Upper lobe of right lung (tissue), 1 donor: ENCODE measurements around the gene MYLK. TPM values are rescaled to one million over a fixed set of nuclear protein-coding genes. Genes with fewer than 3 reads are reported as not detected.

Experiments
- ATAC-seq: fragments of 200-7000 bp; cut with Tn5 transposase; one replicate; pipeline ENCODE4 v1.9.1; 2020; ENCODE audit warnings: mild to moderate bottlenecking, moderate library complexity
- DNase-seq: peaks from one replicate; pipeline ENCODE4 v3.0.0-alpha.2; 2020
- H3K27ac ChIP-seq: fragments of 200-600 bp; one replicate; pipeline ENCODE4 v1.8.0; 2022
- H3K27me3 ChIP-seq: fragments of 200-600 bp; one replicate; pipeline ENCODE4 v1.8.0; 2022; ENCODE audit warnings: mild to moderate bottlenecking
- H3K36me3 ChIP-seq: fragments of 200-600 bp; one replicate; pipeline ENCODE4 v1.8.0; 2022
- H3K4me1 ChIP-seq: fragments of 200-600 bp; one replicate; pipeline ENCODE4 v1.8.0; 2022
- H3K4me3 ChIP-seq: fragments of 200-600 bp; one replicate; pipeline ENCODE4 v1.8.0; 2022; ENCODE audit warnings: mild to moderate bottlenecking
- H3K9me3 ChIP-seq: fragments of 200-600 bp; one replicate; pipeline ENCODE4 v1.8.0; 2022
- intact Hi-C: fragments of 100-400 bp; cut with DNase I; formaldehyde crosslinking; loops from one replicate; pipeline ENCODE4 v1.11.0; 2022
- total RNA-seq: library from RNA; stranded (reverse); fragmentation: NEBNext Ultra II Directional; extraction: Animal tissue kit (Norgen Biotek cat#: 25700); gene quantifications from one replicate; pipeline ENCODE4 v1.2.1, GENCODE V29; 2021
- TF ChIP-seq, protein P1 (sequence below): fragments of 200-600 bp; IDR thresholded peaks from one replicate; pipeline ENCODE4 v1.8.0; 2022; ENCODE audit warnings: antibody characterized with exemption
- donor health status: DM: no; HTN: yes; CAD: no; lungs with severe emphysema.

MYLK gene
- total RNA-seq, 1 donor from 2014 or later: 248 TPM

DNA sequence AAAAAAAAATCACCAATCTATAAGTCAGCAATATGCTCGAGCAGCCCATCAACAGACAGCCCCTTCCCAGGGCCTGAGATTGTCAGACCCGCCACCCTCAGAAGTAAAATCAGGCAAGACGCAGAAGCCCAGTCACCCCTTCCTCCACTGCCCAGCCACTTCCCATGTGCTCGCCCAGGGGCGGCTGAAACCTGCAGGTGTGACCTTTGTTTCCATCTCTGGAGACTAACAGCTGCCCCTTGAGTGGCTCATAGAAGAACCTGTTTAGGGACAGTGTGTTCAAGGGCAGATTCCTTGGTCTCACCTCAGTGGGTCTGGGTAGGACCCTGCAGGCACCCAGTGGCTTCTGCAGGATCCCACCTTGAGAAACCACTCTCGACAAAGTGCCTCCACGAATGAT is 105.6 kb downstream of the MYLK start:
- no peak for DNase-seq
- no peaks in the 10 kb centered on the region for H3K9me3 ChIP-seq
- H3K4me1 ChIP-seq: peaks cover 9% of the 10 kb centered on the region
- no peak for ATAC-seq
- H3K27me3 ChIP-seq: no peaks in the 10 kb centered on the region
- intact Hi-C loops: no loop called here
- no peaks in the 10 kb centered on the region for H3K36me3 ChIP-seq
- TF ChIP-seq, protein P1, sequence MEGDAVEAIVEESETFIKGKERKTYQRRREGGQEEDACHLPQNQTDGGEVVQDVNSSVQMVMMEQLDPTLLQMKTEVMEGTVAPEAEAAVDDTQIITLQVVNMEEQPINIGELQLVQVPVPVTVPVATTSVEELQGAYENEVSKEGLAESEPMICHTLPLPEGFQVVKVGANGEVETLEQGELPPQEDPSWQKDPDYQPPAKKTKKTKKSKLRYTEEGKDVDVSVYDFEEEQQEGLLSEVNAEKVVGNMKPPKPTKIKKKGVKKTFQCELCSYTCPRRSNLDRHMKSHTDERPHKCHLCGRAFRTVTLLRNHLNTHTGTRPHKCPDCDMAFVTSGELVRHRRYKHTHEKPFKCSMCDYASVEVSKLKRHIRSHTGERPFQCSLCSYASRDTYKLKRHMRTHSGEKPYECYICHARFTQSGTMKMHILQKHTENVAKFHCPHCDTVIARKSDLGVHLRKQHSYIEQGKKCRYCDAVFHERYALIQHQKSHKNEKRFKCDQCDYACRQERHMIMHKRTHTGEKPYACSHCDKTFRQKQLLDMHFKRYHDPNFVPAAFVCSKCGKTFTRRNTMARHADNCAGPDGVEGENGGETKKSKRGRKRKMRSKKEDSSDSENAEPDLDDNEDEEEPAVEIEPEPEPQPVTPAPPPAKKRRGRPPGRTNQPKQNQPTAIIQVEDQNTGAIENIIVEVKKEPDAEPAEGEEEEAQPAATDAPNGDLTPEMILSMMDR: no peak
- H3K4me3 ChIP-seq: no peak overlapping the region
- no peak overlapping the region for H3K27ac ChIP-seq

DNA sequence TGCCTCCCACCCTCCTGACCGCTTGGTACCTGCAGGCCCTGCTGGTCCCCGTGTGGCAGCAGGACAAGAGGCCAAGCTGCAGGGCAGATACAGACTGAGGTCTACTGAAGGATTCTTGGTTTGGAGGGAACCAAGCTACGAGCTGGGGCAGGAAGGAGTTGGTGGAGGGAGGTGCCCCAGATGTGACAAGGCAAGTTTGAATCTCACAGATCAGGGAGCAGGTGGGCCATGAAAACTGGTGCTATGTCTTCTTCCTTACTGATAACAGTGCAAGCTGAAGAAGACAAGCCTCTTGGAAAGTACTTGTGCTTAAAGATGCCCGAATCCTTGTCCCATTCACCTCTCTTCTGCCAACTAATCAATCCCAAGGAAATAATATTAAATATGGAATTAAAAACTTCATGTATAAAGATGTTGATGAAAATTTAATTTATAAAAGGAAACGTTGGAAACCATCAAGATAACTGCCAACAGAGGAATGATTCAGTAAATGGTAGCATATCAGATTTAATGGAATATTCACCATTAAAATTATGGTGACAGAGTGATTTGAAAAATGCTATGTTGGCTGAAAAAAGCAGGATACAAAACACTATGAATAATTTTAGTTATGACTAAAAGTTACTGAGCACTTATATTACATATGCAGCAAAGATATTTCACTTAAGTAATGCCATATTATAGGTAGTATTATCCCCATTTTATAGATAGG is 107.9 kb downstream of the MYLK start:
- no peak for ATAC-seq

DNA sequence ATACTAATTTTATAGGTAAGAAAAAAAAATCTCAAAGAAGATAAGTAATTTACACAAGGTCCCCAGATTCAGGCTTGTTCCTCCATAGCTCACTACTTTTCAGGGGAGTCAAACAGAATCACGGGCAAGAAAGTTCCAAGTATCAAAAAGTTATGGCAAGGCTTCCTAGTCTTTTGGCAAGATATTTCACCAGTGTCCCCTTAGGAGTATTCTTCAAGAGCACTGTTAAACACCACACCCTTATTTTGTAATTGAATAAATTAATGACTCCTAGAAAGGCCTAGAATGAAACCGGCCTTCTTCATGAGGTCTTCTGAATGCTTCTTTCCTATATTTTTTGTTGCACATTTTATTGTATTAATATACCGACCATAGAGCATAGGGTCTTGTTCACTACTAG is 109.7 kb downstream of the MYLK start:
- H3K4me1 ChIP-seq: no peaks in the 10 kb centered on the region
- H3K4me3 ChIP-seq: no peak overlapping the region
- no peaks in the 10 kb centered on the region for H3K27me3 ChIP-seq
- H3K9me3 ChIP-seq: no peaks in the 10 kb centered on the region
- ATAC-seq (no peak), DNase-seq (no peak)
- no peaks in the 10 kb centered on the region for H3K36me3 ChIP-seq
- no peak overlapping the region for H3K27ac ChIP-seq
- intact Hi-C loops: no loop called here
- TF ChIP-seq, protein P1: no peak

More for the DNA sequence above, 107.9 kb downstream of the MYLK start:
- Histone ChIP-seq H3K9me3 (no peaks in the 10 kb centered on the region), H3K27ac (no peak overlapping the region), H3K36me3 (no peaks in the 10 kb centered on the region), H3K4me3 (no peak overlapping the region), H3K4me1 (peaks cover 4% of the 10 kb centered on the region), H3K27me3 (no peaks in the 10 kb centered on the region)
- TF ChIP-seq, protein P1: no peak
- intact Hi-C loops: no loop called here
- no peak for DNase-seq

DNA sequence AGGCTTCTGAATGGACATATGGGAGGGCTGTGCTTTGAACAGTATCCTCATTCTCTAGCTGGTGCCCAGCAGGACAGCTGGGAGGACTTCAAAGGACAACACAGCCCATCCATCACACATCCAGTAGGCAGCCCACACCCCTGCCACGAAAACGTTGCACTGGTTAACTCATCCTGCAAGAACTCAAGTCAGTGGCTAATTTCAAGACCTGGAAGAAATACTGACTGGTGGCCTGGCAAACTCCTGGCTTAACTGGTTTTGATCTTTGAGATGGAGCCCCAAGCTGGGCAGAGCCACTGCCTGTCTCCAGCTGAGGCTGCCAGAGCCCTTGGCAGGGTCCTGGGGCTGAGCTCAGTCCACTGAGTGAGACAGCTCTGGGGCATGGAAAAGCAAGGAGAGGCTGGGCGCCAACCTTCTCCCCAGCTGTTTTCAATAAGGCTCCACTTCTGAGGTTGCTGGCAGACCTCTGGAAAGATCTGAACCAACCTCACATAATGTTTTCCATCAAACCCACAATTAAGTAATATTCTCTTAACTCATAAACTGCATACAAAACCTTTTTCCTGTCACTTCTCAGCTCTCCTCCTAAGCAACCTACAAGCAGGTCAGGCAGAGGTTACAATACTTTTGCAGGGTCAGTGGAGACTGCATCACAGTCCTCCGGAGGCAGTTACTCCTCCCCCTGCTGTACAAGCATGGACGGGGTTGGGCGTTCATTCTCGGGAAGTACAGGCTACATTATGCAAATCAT is 110.3 kb downstream of the MYLK start:
- DNase-seq: no peak
- H3K27ac ChIP-seq: no peak overlapping the region

DNA sequence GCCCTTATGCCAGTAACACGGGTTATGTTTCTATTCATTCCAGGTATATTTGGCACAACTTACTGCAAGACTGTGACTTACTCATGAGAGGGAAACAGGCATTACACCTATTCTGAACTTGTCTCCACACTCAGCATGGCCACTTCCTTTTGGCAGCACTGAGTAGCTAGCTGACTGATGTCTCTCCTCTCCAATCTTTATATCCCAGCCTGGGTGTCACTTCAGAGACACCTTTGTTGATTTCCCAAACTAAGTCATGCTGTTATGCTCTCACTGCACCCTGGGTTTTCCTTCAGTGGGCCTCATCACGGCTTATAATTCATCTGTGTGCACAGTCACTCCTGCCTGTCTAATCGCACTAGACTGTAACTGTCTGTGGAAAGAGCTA is 114.8 kb downstream of the MYLK start:
- Histone ChIP-seq H3K36me3 (no peaks in the 10 kb centered on the region), H3K4me3 (no peak overlapping the region), H3K4me1 (peaks cover 15% of the 10 kb centered on the region), H3K27me3 (no peaks in the 10 kb centered on the region), H3K27ac (no peak overlapping the region), H3K9me3 (no peaks in the 10 kb centered on the region)
- DNase-seq: no peak
- ATAC-seq: no peak
- TF ChIP-seq, protein P1: no peak
- intact Hi-C loops: no loop called here

More for the DNA sequence above, 110.3 kb downstream of the MYLK start:
- no peak overlapping the region for H3K4me3 ChIP-seq
- no peaks in the 10 kb centered on the region for H3K9me3 ChIP-seq
- H3K27me3 ChIP-seq: no peaks in the 10 kb centered on the region
- intact Hi-C loops: no loop called here
- peak; percentile 69 for ATAC-seq
- TF ChIP-seq, protein P1: no peak
- H3K4me1 ChIP-seq: no peaks in the 10 kb centered on the region
- no peaks in the 10 kb centered on the region for H3K36me3 ChIP-seq
